IMR-90 (cell line): ENCODE measurements around the gene LIMS2. TPM values are rescaled to one million over a fixed set of nuclear protein-coding genes. Genes with fewer than 3 reads are reported as not detected.
A peak's percentile ranks its signal among the peaks of the same experiment; 100 is the strongest.

Experiments used
- ATAC-seq: fragments of 200-7000 bp; cut with Tn5 transposase; 2 replicates; pipeline ENCODE4 v1.9.1; 2020; ENCODE audit warnings: low read depth, mild to moderate bottlenecking, moderate library complexity
- BruUV-seq: library from RNA; stranded (reverse); fragments of 400-500 nt; replicated peaks from 2 replicates; lab custom pipeline; 2021; lab: Mats Ljungman, UMichigan
- CTCF ChIA-PET: fragments of 300-600 bp; formaldehyde crosslinking; extraction: SDS; loops from one replicate; lab custom pipeline; 2021; ENCODE audit warnings: antibody characterized with exemption; lab: Yijun Ruan, JAX
- POLR2A ChIA-PET: fragments of 300-600 bp; sonication (Branson Sonifier 250); formaldehyde crosslinking; loops from one replicate; lab custom pipeline; 2022; ENCODE audit warnings: antibody characterized with exemption; ENCODE audit not compliant: unreplicated experiment; lab: Charles Lee
- DNase-seq: peaks from one replicate; pipeline ENCODE4 v3.0.0; 2013
- H2AFZ ChIP-seq: replicated peaks from 2 replicates; pipeline ENCODE3; 2013; ENCODE audit warnings: low read length, mild to moderate bottlenecking; ENCODE audit not compliant: poor library complexity
- H2AK5ac ChIP-seq: 2 replicates; pipeline ENCODE4 v1.6.1; 2013; ENCODE audit warnings: low read depth, low read length, inconsistent platforms
- H2AK9ac ChIP-seq: replicated peaks from 2 replicates; pipeline ENCODE3; 2013; ENCODE audit warnings: mild to moderate bottlenecking, low read depth, low read length, moderate library complexity; ENCODE audit not compliant: poor library complexity
- H2BK120ac ChIP-seq: 2 replicates; pipeline ENCODE4 v1.6.1; 2013; ENCODE audit warnings: low read depth, low read length, inconsistent platforms
- H2BK15ac ChIP-seq: 3 replicates; pipeline ENCODE4 v1.6.1; 2013; ENCODE audit warnings: low read depth, low read length, inconsistent platforms
- H2BK20ac ChIP-seq: 2 replicates; pipeline ENCODE4 v1.6.1; 2013; ENCODE audit warnings: low read depth, mild to moderate bottlenecking, inconsistent platforms, low read length, moderate library complexity
- H2BK5ac ChIP-seq: 2 replicates; pipeline ENCODE4 v1.6.1; 2013; ENCODE audit warnings: mild to moderate bottlenecking, low read depth, low read length, inconsistent platforms; ENCODE audit not compliant: poor library complexity, severe bottlenecking
- H3K14ac ChIP-seq: replicated peaks from 2 replicates; pipeline ENCODE4 v1.6.1; 2013; ENCODE audit warnings: low read depth, low read length, inconsistent platforms
- H3K18ac ChIP-seq: 2 replicates; pipeline ENCODE4 v1.6.1; 2013; ENCODE audit warnings: low read depth, low read length, control low read depth
- H3K23ac ChIP-seq: 2 replicates; pipeline ENCODE4 v1.6.1; 2013; ENCODE audit warnings: low read depth, low read length, inconsistent platforms
- H3K27ac ChIP-seq: 2 replicates; pipeline ENCODE4 v1.5.1; 2013; ENCODE audit warnings: mild to moderate bottlenecking, control low read depth, low read length; ENCODE audit not compliant: insufficient read depth
- H3K27me3 ChIP-seq: 2 replicates; pipeline ENCODE4 v1.6.1; 2013; ENCODE audit warnings: low read length; ENCODE audit not compliant: control insufficient read depth, insufficient read depth
- H3K36me3 ChIP-seq: 2 replicates; pipeline ENCODE4 v1.6.1; 2013; ENCODE audit warnings: low read length, mixed read lengths; ENCODE audit not compliant: control insufficient read depth, insufficient read depth
- H3K4ac ChIP-seq: 2 replicates; pipeline ENCODE4 v1.6.1; 2013; ENCODE audit warnings: low read depth, low read length, inconsistent platforms
- H3K4me1 ChIP-seq: 2 replicates; pipeline ENCODE4 v1.6.1; 2013; ENCODE audit warnings: low read length, mixed read lengths; ENCODE audit not compliant: control insufficient read depth, insufficient read depth
- H3K4me2 ChIP-seq: 2 replicates; pipeline ENCODE4 v1.6.1; 2013; ENCODE audit warnings: low read depth, mild to moderate bottlenecking, control low read depth, low read length, moderate library complexity
- H3K4me3 ChIP-seq: 2 replicates; pipeline ENCODE4 v1.5.1; 2013; ENCODE audit warnings: low read depth, mild to moderate bottlenecking, control low read depth, low read length, moderate library complexity; ENCODE audit not compliant: insufficient read depth
- H3K56ac ChIP-seq: 2 replicates; pipeline ENCODE4 v1.6.1; 2013; ENCODE audit warnings: low read length, inconsistent platforms; ENCODE audit not compliant: insufficient read depth; ENCODE audit errors: extremely low read depth
- H3K79me1 ChIP-seq, 2 experiments: 2 replicates each; pipeline ENCODE4 v1.6.1; 2013; ENCODE audit warnings: low read length in 2 of 2, inconsistent platforms in 1 of 2, low read depth in 1 of 2
- H3K9ac ChIP-seq: 2 replicates; pipeline ENCODE4 v1.6.1; 2013; ENCODE audit warnings: low read depth, low read length, control low read depth
- H3K9me1 ChIP-seq: 2 replicates; pipeline ENCODE4 v1.6.1; 2013; ENCODE audit warnings: low read length, inconsistent platforms; ENCODE audit not compliant: insufficient read depth
- H3K9me3 ChIP-seq: 2 replicates; pipeline ENCODE4 v1.6.1; 2013; ENCODE audit warnings: low read length; ENCODE audit not compliant: control insufficient read depth, insufficient read depth
- H4K20me1 ChIP-seq: 2 replicates; pipeline ENCODE4 v1.6.1; 2013; ENCODE audit warnings: low read length, inconsistent platforms; ENCODE audit not compliant: insufficient read depth
- H4K5ac ChIP-seq: 2 replicates; pipeline ENCODE4 v1.6.1; 2013; ENCODE audit warnings: mild to moderate bottlenecking, low read depth, low read length, control low read depth
- H4K8ac ChIP-seq, 2 experiments: 2 replicates each; pipeline ENCODE4 v1.6.1; 2013; ENCODE audit warnings: low read depth in 2 of 2, low read length in 2 of 2, control low read depth in 1 of 2, inconsistent platforms in 1 of 2
- H4K91ac ChIP-seq: 2 replicates; pipeline ENCODE4 v1.6.1; 2013; ENCODE audit warnings: low read depth, low read length, inconsistent platforms; ENCODE audit not compliant: insufficient read depth
- CEBPB ChIP-seq: IDR thresholded peaks from 2 replicates; pipeline ENCODE4 v1.6.1; 2012; ENCODE audit warnings: low read depth, low read length, improper control_type of control experiment
- ELK1 ChIP-seq: fragments of 150-350 bp; IDR thresholded peaks from 2 replicates; pipeline ENCODE4 v1.6.1; 2016; ENCODE audit warnings: low read depth, mild to moderate bottlenecking, low read length, moderate library complexity, borderline replicate concordance
- MAFK ChIP-seq: IDR thresholded peaks from 2 replicates; pipeline ENCODE4 v1.6.1; 2012; ENCODE audit warnings: low read depth, low read length, improper control_type of control experiment
- MAZ ChIP-seq: IDR thresholded peaks from 2 replicates; pipeline ENCODE4 v1.6.1; 2012; ENCODE audit warnings: low read depth, mild to moderate bottlenecking, low read length, improper control_type of control experiment, moderate library complexity, borderline replicate concordance
- MXI1 ChIP-seq: IDR thresholded peaks from 2 replicates; pipeline ENCODE4 v1.6.1; 2012; ENCODE audit warnings: low read depth, mild to moderate bottlenecking, low read length, moderate library complexity, borderline replicate concordance
- NFE2L2 ChIP-seq: fragments of 150-350 bp; IDR thresholded peaks from 2 replicates; pipeline ENCODE4 v1.6.1; 2016; ENCODE audit warnings: low read depth, mild to moderate bottlenecking, low read length
- POLR2A ChIP-seq: IDR thresholded peaks from 2 replicates; pipeline ENCODE4 v1.6.1; 2012; ENCODE audit warnings: mild to moderate bottlenecking, low read depth, low read length
- RAD21 ChIP-seq: IDR thresholded peaks from 2 replicates; pipeline ENCODE4 v1.6.1; 2012; ENCODE audit warnings: low read length, improper control_type of control experiment
- RFX5 ChIP-seq: IDR thresholded peaks from 2 replicates; pipeline ENCODE4 v1.8.0; 2012; ENCODE audit warnings: low read depth, mild to moderate bottlenecking, low read length, moderate library complexity
- SMC3 ChIP-seq: fragments of 150-350 bp; IDR thresholded peaks from 2 replicates; pipeline ENCODE4 v1.6.1; 2016; ENCODE audit warnings: low read depth, mild to moderate bottlenecking, antibody characterized with exemption, low read length, moderate library complexity
- WGBS, 2 experiments: methylation state at CpG; one replicate each; pipeline versions ENCODE4 v1.1.5 to v1.1.7; 2013; ENCODE audit warnings: missing lambda C conversion rate in 2 of 2; ENCODE audit not compliant: insufficient read length in 1 of 2; ENCODE audit errors: extremely low coverage in 2 of 2; 5-methylcytosine and 5-hydroxymethylcytosine counted together
- dilution Hi-C: fragments of 300-500 bp; cut with HindIII; formaldehyde crosslinking; loops from one replicate; pipeline ENCODE4 v1.14.3; 2018; ENCODE audit warnings: low sequenced_read_pairs; ENCODE audit not compliant: unreplicated experiment
- in situ Hi-C: fragments of 300-500 bp; cut with MboI; formaldehyde crosslinking; loops from 3 replicates; pipeline ENCODE4 v1.14.3; 2019; ENCODE audit warnings: low sequenced_read_pairs, inconsistent platforms, mixed read lengths
- intact Hi-C: fragments of 100-400 bp; cut with micrococcal nuclease; formaldehyde crosslinking; loops from 2 replicates; pipeline ENCODE4 v1.10.0; 2022
- polyA plus RNA-seq, 3 experiments: library from polyadenylated mRNA; depleted of rRNA; stranded (reverse); fragments of >200 nt; gene quantifications; 2 replicates each; pipeline ENCODE4 v1.2.3, GENCODE V29; 2012; ENCODE audit warnings: low replicate concordance in 1 of 3
- total RNA-seq: library from RNA; depleted of rRNA; stranded (reverse); fragments of >200 nt; gene quantifications from 2 replicates; pipeline ENCODE4 v1.2.3, GENCODE V29; 2012
- TF ChIP-seq, protein P1 (sequence below): conservative IDR thresholded peaks from 2 replicates; pipeline ENCODE4 v1.5.1; 2012; ENCODE audit warnings: mild to moderate bottlenecking, low read depth, low read length, improper control_type of control experiment
- TF ChIP-seq, protein P2 (sequence below): fragments of 150-350 bp; IDR thresholded peaks from 2 replicates; pipeline ENCODE4 v1.6.1; 2017; ENCODE audit warnings: mild to moderate bottlenecking, antibody characterized with exemption, low read length, low read depth

The LIMS2 gene
- total and polyA plus RNA-seq, 2 of the 4 experiments (the other 2 are of a cell fraction) = 1.3 to 18.8 TPM

- BruUV-seq = no TSS peak
- Histone ChIP-seq H3K14ac (peak overlapping the region; percentile 81), H3K56ac (no peak overlapping the region), H3K18ac (no peak overlapping the region), H3K9me1 (peaks cover 12% of the 10 kb centered on the region), H4K20me1 (no peaks in the 10 kb centered on the region), H2BK15ac (peak overlapping the region; percentile 76; the same call in 1 of the 3 replicates), H3K23ac (no peak overlapping the region), H2AK5ac (peak overlapping the region; percentile 97), H3K27ac (0 out of 2 replicates have a peak overlapping the region, but pooled peaks have one; percentile 68), H3K9ac (0 out of 2 replicates have a peak overlapping the region, but pooled peaks have one; percentile 7), H3K4ac (peak overlapping the region; percentile 98), H4K91ac (peak overlapping the region; percentile 90), H3K9me3 (no peaks in the 10 kb centered on the region), H2AFZ (no peak overlapping the region), H3K36me3 (peaks cover 2% of the 10 kb centered on the region; the same call in 1 of the 2 replicates), H4K5ac (peak overlapping the region; percentile 76), H2BK120ac (peak overlapping the region; percentile 80), H4K8ac (peak overlapping the region; percentile 70 to 86; a peak in 3 of 4 replicates), H2BK20ac (peak overlapping the region; percentile 42; the same call in 1 of the 2 replicates), H3K4me3 (no peak overlapping the region), H3K4me2 (no peak overlapping the region), H3K4me1 (peaks cover 14% of the 10 kb centered on the region), H2BK5ac (peak overlapping the region; percentile 50), H2AK9ac (peak overlapping the region; percentile 95), H3K27me3 (no peaks in the 10 kb centered on the region), H3K79me1 (peaks cover 0 to 11% of the 10 kb centered on the region in 2 experiments; a peak in 1 of 4 replicates)
- intact Hi-C loops = no loop called here
- ATAC-seq (no peak), DNase-seq (no peak)
- TF ChIP-seq SMC3 = no peak
- TF ChIP-seq MAFK = no peak
- no peak for TF ChIP-seq ELK1
- TF ChIP-seq MAZ = no peak
- TF ChIP-seq CEBPB = no peak
- TF ChIP-seq NFE2L2 = no peak
- TF ChIP-seq, protein P1, sequence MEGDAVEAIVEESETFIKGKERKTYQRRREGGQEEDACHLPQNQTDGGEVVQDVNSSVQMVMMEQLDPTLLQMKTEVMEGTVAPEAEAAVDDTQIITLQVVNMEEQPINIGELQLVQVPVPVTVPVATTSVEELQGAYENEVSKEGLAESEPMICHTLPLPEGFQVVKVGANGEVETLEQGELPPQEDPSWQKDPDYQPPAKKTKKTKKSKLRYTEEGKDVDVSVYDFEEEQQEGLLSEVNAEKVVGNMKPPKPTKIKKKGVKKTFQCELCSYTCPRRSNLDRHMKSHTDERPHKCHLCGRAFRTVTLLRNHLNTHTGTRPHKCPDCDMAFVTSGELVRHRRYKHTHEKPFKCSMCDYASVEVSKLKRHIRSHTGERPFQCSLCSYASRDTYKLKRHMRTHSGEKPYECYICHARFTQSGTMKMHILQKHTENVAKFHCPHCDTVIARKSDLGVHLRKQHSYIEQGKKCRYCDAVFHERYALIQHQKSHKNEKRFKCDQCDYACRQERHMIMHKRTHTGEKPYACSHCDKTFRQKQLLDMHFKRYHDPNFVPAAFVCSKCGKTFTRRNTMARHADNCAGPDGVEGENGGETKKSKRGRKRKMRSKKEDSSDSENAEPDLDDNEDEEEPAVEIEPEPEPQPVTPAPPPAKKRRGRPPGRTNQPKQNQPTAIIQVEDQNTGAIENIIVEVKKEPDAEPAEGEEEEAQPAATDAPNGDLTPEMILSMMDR = no peak
- no peak for TF ChIP-seq RFX5
- no peak for TF ChIP-seq MXI1
- TF ChIP-seq POLR2A = no peak
- no peak for TF ChIP-seq RAD21
- TF ChIP-seq, protein P2, sequence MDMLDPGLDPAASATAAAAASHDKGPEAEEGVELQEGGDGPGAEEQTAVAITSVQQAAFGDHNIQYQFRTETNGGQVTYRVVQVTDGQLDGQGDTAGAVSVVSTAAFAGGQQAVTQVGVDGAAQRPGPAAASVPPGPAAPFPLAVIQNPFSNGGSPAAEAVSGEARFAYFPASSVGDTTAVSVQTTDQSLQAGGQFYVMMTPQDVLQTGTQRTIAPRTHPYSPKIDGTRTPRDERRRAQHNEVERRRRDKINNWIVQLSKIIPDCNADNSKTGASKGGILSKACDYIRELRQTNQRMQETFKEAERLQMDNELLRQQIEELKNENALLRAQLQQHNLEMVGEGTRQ = no peak
- in situ Hi-C loops = no loop called here
- WGBS, 2 experiments = 96% methylated on average over 20 of the region's 33 CpGs; no CpG with 5 or more reads in 1 of the 2 experiments
- dilution Hi-C loops = no loop called here
- ChIA-PET CTCF (no interaction called here), POLR2A (no interaction called here)
These were observed 38.8 kb downstream of the LIMS2 start for GRCh38 chr2:127636248-127637235.
